Measurements from ENCODE around the gene LRRC2. TPM values are rescaled to one million over a fixed set of nuclear protein-coding genes. Genes with fewer than 3 reads are reported as not detected.

LRRC2 gene
- total RNA-seq, 1 donor from 2014 or later = 122 TPM

- ATAC-seq (ENCODE audit: poor library complexity) (no peak), DNase-seq (no peak)
- intact Hi-C loops (cut with DNase I) = no loop called here
Observed at GRCh38 chr3:46470831-46471230, 95.3 kb downstream of the LRRC2 start.

DNA sequence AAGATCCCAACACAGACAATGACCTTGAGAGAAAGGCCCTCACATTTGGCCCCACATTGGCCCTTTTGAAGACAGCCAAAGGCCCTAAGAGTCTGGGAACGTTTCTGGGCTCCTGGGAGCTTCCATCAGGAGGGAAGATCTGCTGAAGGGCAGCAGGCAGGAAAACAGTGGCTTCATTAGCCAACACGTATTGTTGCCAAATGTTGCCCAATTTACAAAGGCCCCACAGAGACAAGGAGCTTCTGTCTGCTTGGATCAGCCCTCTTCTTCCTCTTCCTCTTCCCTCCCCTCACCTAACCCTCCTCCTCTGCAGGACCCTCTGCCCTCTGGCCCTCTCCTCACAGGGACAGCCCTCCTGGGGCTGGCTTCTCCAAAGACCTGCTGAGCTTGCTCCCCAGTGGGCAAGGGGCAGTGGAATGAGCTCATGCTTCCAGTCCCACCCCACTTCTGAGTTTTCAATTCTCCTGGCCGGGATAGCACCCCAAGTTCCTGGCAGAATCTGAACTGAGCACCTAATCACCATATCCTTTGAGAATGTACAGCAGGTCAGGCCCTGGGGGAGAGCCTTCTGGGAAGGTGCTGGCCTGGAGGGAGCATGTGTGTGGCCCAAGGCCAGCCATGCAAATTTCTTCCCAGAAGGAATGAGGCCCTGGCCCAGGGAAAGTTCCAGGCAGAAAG, 96.3 kb downstream of the LRRC2 start:
- intact Hi-C loops (cut with DNase I) = no loop called here
- ATAC-seq (ENCODE audit: poor library complexity) (peak; percentile 3), DNase-seq (no peak)

DNA sequence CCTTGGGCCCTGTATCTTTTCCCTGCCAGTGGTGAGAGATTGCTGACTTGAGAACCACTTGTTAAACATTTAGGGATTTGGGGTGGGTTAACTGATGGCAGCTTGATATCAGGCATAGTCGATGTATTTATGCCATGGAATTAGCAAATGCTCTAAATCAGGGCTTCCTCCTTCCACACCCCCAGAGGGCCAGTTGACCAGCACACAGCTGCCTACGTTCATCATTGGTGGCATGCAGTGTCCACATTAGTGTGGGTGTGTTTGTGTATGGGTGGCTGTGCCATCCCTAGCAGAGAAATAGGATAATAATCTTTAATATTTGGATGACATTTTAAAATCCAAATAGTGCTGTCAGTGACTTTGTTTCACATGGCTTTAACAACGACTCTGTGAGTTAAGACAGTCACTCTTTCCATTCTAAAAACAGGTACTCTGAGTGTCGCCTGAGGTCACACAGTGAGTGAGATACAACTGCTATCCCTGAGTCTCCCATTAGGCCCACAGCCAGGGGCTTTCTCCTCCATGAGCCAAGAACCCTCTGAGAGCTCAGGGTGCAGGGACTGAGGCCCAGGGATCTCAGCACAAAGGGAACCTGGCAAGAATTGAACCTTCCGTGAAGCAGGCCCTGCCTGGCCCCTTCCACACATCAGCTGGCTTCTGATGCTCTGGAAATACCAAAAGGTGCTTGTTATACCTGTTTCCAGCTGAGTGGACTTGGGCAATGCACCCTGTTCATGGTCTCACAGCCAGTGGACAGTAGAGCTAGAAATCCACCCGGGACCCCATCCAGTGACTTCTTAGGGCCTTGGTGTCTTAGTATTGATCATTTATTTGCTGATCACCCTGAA, 97.1 kb downstream of the LRRC2 start:
- DNase-seq = peak; percentile 64
- intact Hi-C loops (cut with DNase I) = no loop called here

DNA sequence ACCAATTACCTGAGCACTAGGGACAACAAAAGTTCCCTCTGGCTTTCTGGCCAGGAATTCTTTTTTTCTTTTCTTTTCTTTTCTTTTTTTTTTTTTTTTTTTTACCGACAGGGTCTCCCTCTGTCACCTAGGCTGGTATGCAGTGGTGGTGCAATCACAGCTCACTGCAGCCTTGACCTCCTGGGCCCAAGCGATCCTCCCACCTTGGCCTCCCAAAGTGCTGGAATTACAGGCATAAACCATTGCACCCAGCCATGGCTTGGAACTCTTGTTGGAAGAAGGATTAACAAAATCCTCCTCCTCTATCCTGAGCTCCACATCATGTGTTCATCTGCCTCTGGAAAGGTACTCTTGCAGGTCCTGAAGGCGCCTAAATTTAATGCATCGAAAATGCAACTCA, 98.5 kb downstream of the LRRC2 start:
- DNase-seq = no peak
- ATAC-seq (ENCODE audit: poor library complexity) = no peak
- intact Hi-C loops (cut with DNase I) = no loop called here

More for the DNA sequence above, 97.1 kb downstream of the LRRC2 start:
- ATAC-seq (ENCODE audit: poor library complexity) = peak; percentile 88

- no peak for ATAC-seq (ENCODE audit: poor library complexity)
- intact Hi-C loops (cut with DNase I) = no loop called here
- DNase-seq = no peak
Observed at GRCh38 chr3:46466871-46467403, 99.2 kb downstream of the LRRC2 start.

DNA sequence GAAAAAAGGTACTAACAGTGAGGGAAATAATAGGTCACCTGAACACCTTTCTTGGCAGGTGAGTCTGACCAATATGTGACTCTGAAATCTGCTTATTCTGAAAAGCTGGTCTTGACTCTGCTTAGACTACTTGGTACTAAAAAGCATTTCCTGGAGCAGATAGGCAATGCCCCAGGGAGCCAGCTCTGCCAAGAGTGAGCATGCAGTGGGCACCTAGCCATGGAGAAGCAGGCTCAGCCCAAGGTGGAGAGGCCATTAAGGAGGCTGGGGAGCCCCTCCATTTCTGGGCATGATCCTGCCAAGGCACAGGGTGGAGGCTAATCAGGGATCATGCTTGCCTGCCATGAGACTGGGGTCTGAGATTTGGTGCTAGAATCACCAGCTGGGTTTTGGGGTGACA, 99.8 kb downstream of the LRRC2 start:
- no peak for DNase-seq

More for the DNA sequence above, 99.8 kb downstream of the LRRC2 start:
- intact Hi-C loops (cut with DNase I) = no loop called here
- no peak for ATAC-seq (ENCODE audit: poor library complexity)

Other genes starting within 250 kb of the LRRC2 start
- gene CCR2, start 212.2 kb downstream of the LRRC2 start, total RNA-seq = 0.91 TPM
- 0.24 TPM for gene CCR5, start 195.4 kb downstream of the LRRC2 start, total RNA-seq
- 1.1 TPM for gene CCRL2, start 159.0 kb downstream of the LRRC2 start, total RNA-seq
- 3.7 TPM for gene LTF, start 101.4 kb downstream of the LRRC2 start, total RNA-seq
- not detected for gene RTP3, start 68.3 kb downstream of the LRRC2 start, total RNA-seq
- gene FAM240A, start 46.2 kb upstream of the LRRC2 start, total RNA-seq = not detected
- gene ALS2CL, start 127.4 kb upstream of the LRRC2 start, total RNA-seq = 37.0 TPM
- gene TMIE, start 135.1 kb upstream of the LRRC2 start, total RNA-seq = 1.00 TPM
- 0.16 TPM for gene PRSS50, start 151.6 kb upstream of the LRRC2 start, total RNA-seq

Data from Right ventricle myocardium superior (tissue), 1 donor.